H1 (cell line): ENCODE data around the gene HRH2. TPM values are rescaled to one million over a fixed set of nuclear protein-coding genes. Genes with fewer than 3 reads are reported as not detected.

Experiments used
- CTCF ChIA-PET: fragments of 300-600 bp; sonication (Branson Sonifier 250); formaldehyde crosslinking; loops from one replicate; lab custom pipeline; 2021; ENCODE audit not compliant: partially characterized antibody; lab: Charles Lee
- POLR2A ChIA-PET: fragments of 300-600 bp; sonication (Branson Sonifier 250); formaldehyde crosslinking; loops from one replicate; lab custom pipeline; 2021; ENCODE audit warnings: inconsistent platforms; ENCODE audit not compliant: partially characterized antibody; lab: Charles Lee
- DNase-seq, 2 experiments: peaks; one replicate each; pipeline versions ENCODE4 v3.0.0 to v3.0.0-alpha.2; 2010 to 2022; ENCODE audit warnings: low spot score in 2 of 2, low read depth in 1 of 2, mixed read lengths in 1 of 2
- FAIRE-seq: peaks from 2 replicates; lab custom pipeline; 2011; peaks lifted over from hg19 to GRCh38; lab: Jason Lieb, UNC
- H2AFZ ChIP-seq: 2 replicates; pipeline ENCODE4 v1.8.1; 2012; ENCODE audit warnings: low read length, inconsistent platforms
- H2AK5ac ChIP-seq: 2 replicates; pipeline ENCODE4 v1.6.1; 2013; ENCODE audit warnings: low read depth, low read length
- H2BK120ac ChIP-seq: replicated peaks from 2 replicates; pipeline ENCODE3; 2013; ENCODE audit warnings: low read depth, low read length, inconsistent platforms
- H2BK12ac ChIP-seq: 2 replicates; pipeline ENCODE4 v1.6.1; 2013; ENCODE audit warnings: low read depth, low read length
- H2BK15ac ChIP-seq: 2 replicates; pipeline ENCODE4 v1.6.1; 2013; ENCODE audit warnings: low read length
- H2BK20ac ChIP-seq: 2 replicates; pipeline ENCODE4 v1.6.1; 2013; ENCODE audit warnings: low read length
- H2BK5ac ChIP-seq: 2 replicates; pipeline ENCODE4 v1.6.1; 2013; ENCODE audit warnings: low read depth, low read length
- H3K14ac ChIP-seq: 2 replicates; pipeline ENCODE4 v1.6.1; 2013; ENCODE audit warnings: inconsistent platforms; ENCODE audit not compliant: insufficient read length
- H3K18ac ChIP-seq: 2 replicates; pipeline ENCODE4 v1.6.1; 2013; ENCODE audit warnings: low read length; ENCODE audit errors: extremely low read depth
- H3K23ac ChIP-seq: 2 replicates; pipeline ENCODE4 v1.6.1; 2013; ENCODE audit warnings: inconsistent platforms; ENCODE audit not compliant: insufficient read length
- H3K23me2 ChIP-seq: 2 replicates; pipeline ENCODE4 v1.6.1; 2013; ENCODE audit warnings: low read depth, low read length
- H3K27ac ChIP-seq: 2 replicates; pipeline ENCODE4 v1.6.1; 2011; ENCODE audit warnings: low read depth, low read length, inconsistent platforms
- H3K27me3 ChIP-seq, 4 experiments: replicated peaks in 1 of 4; 1 replicate in 1 of 4; 2 replicates in 3 of 4; pipeline versions ENCODE4 v1.6.1 to v1.8.1; 2011 to 2013; ENCODE audit warnings: low read length in 3 of 4, mild to moderate bottlenecking in 3 of 4, inconsistent platforms in 2 of 4, mixed read lengths in 2 of 4, moderate library complexity in 1 of 4; ENCODE audit not compliant: control insufficient read depth in 3 of 4, insufficient read depth in 3 of 4; ENCODE audit errors: extremely low read depth in 1 of 4
- H3K36me3 ChIP-seq, 4 experiments: 2 replicates each; pipeline versions ENCODE4 v1.6.1 to v1.8.1; 2011 to 2013; ENCODE audit warnings: mild to moderate bottlenecking in 4 of 4, low read length in 3 of 4, moderate library complexity in 2 of 4, control low read depth in 1 of 4, inconsistent platforms in 1 of 4; ENCODE audit not compliant: insufficient read depth in 4 of 4, control insufficient read depth in 2 of 4
- H3K4ac ChIP-seq: replicated peaks from 2 replicates; pipeline ENCODE3; 2013; ENCODE audit warnings: low read length, low read depth, mixed read lengths, inconsistent platforms; ENCODE audit not compliant: insufficient read length
- H3K4me1 ChIP-seq, 4 experiments: replicated peaks in 1 of 4; 1 replicate in 1 of 4; 2 replicates in 3 of 4; pipeline versions ENCODE4 v1.6.1 to v1.8.1; 2011 to 2013; ENCODE audit warnings: low read length in 3 of 4, inconsistent platforms in 2 of 4, mixed read lengths in 1 of 4; ENCODE audit not compliant: insufficient read depth in 4 of 4, control insufficient read depth in 3 of 4
- H3K4me2 ChIP-seq, 2 experiments: 2 replicates each; pipeline versions ENCODE4 v1.6.1 to v1.8.1; 2011 to 2013; ENCODE audit warnings: low read depth in 2 of 2, low read length in 2 of 2, control low read depth in 1 of 2, inconsistent platforms in 1 of 2, mild to moderate bottlenecking in 1 of 2; ENCODE audit not compliant: insufficient read depth in 1 of 2
- H3K4me3 ChIP-seq, 4 experiments: fragments of 200-600, 300-600 bp in 1 of 4; sonication (generic), shearing (Covaris generic), sonication (Bioruptor Twin) in 1 of 4; 2 replicates each; pipeline versions ENCODE4 v1.5.1 to v1.8.1; 2011 to 2016; ENCODE audit warnings: low read length in 4 of 4, low read depth in 3 of 4, control low read depth in 2 of 4, inconsistent platforms in 2 of 4, mild to moderate bottlenecking in 2 of 4, mixed read lengths in 1 of 4, moderate library complexity in 1 of 4; ENCODE audit not compliant: insufficient read depth in 2 of 4; ENCODE audit errors: extremely low read depth in 1 of 4
- H3K56ac ChIP-seq: replicated peaks from 2 replicates; pipeline ENCODE3; 2013; ENCODE audit warnings: low read depth, mild to moderate bottlenecking, mixed read lengths, low read length, inconsistent platforms; ENCODE audit not compliant: insufficient read length
- H3K79me1 ChIP-seq: 2 replicates; pipeline ENCODE4 v1.6.1; 2013; ENCODE audit warnings: low read depth, low read length, control low read depth
- H3K79me2 ChIP-seq, 2 experiments: 2 replicates each; pipeline versions ENCODE4 v1.6.1 to v1.8.1; 2012 to 2013; ENCODE audit warnings: low read length in 2 of 2, mild to moderate bottlenecking in 2 of 2, inconsistent platforms in 1 of 2; ENCODE audit not compliant: insufficient read depth in 2 of 2, control insufficient read depth in 1 of 2
- H3K9ac ChIP-seq, 4 experiments: replicated peaks in 1 of 4; 1 replicate in 1 of 4; 2 replicates in 3 of 4; pipeline versions ENCODE4 v1.6.1 to v1.8.1; 2011 to 2013; ENCODE audit warnings: low read depth in 3 of 4, low read length in 3 of 4, control low read depth in 2 of 4, mild to moderate bottlenecking in 2 of 4, moderate library complexity in 2 of 4, inconsistent platforms in 1 of 4; ENCODE audit errors: extremely low read depth in 1 of 4
- H3K9me3 ChIP-seq, 2 experiments: 2 replicates each; pipeline versions ENCODE4 v1.6.1 to v1.8.1; 2012 to 2013; ENCODE audit warnings: mild to moderate bottlenecking in 2 of 2, moderate library complexity in 2 of 2, control low read depth in 1 of 2, inconsistent platforms in 1 of 2, low read depth in 1 of 2, low read length in 1 of 2, mixed read lengths in 1 of 2; ENCODE audit not compliant: insufficient read depth in 2 of 2
- H4K20me1 ChIP-seq, 2 experiments: replicated peaks in 1 of 2; 2 replicates each; pipeline versions ENCODE3 to v1.8.1; 2011 to 2013; ENCODE audit warnings: inconsistent platforms in 2 of 2, low read length in 2 of 2, mild to moderate bottlenecking in 1 of 2; ENCODE audit not compliant: insufficient read depth in 2 of 2, control insufficient read depth in 1 of 2
- H4K5ac ChIP-seq: 2 replicates; pipeline ENCODE4 v1.6.1; 2013; ENCODE audit warnings: low read length, low read depth, mixed read lengths, inconsistent platforms; ENCODE audit not compliant: insufficient read length
- H4K8ac ChIP-seq: 2 replicates; pipeline ENCODE4 v1.8.0; 2013; ENCODE audit warnings: mild to moderate bottlenecking, moderate library complexity, low read length, inconsistent platforms; ENCODE audit not compliant: insufficient read depth; ENCODE audit errors: extremely low read depth
- H4K91ac ChIP-seq: replicated peaks from 2 replicates; pipeline ENCODE3; 2013; ENCODE audit warnings: low read length, mixed read lengths, inconsistent platforms; ENCODE audit not compliant: insufficient read length
- GTF2F1 ChIP-seq: IDR thresholded peaks from 2 replicates; pipeline ENCODE4 v1.6.1; 2012; ENCODE audit warnings: low read depth, low read length, improper control_type of control experiment, borderline replicate concordance
- POU5F1 ChIP-seq: IDR thresholded peaks from 2 replicates; pipeline ENCODE4 v1.6.1; 2011; ENCODE audit warnings: low read depth, mild to moderate bottlenecking, low read length, moderate library complexity
- WGBS, 2 experiments: shearing (Covaris generic) in 1 of 2; methylation state at CpG; one replicate each; pipeline versions ENCODE4 v1.1.6 to v1.1.7; 2013 to 2015; ENCODE audit warnings: low lambda C conversion rate in 2 of 2, mixed read lengths in 2 of 2, inconsistent platforms in 1 of 2, low coverage in 1 of 2, missing lambda C conversion rate in 1 of 2; ENCODE audit not compliant: insufficient replicate concordance in 2 of 2, insufficient coverage in 1 of 2, insufficient read length in 1 of 2; ENCODE audit errors: extremely low coverage in 1 of 2, missing lambda C conversion rate in 1 of 2; 5-methylcytosine and 5-hydroxymethylcytosine counted together
- polyA plus RNA-seq, 7 experiments: library from polyadenylated mRNA; depleted of rRNA in 3 of 7; stranded (reverse) in 5 of 7; unstranded in 2 of 7; fragments of >200 nt in 5 of 7; fragments of 200-250 nt in 2 of 7; gene quantifications; 1 replicate in 5 of 7; 2 replicates in 1 of 7; 4 replicates in 1 of 7; pipeline versions ENCODE4 v1.2.1 to v1.2.3, GENCODE V29; 2011 to 2013; ENCODE audit warnings: missing spikeins in 2 of 7, mixed read lengths in 2 of 7
- total RNA-seq: library from RNA; stranded (reverse); fragmentation: NEBNext Ultra II Directional; extraction: Animal tissue kit (Norgen Biotek cat#: 25700); gene quantifications from 2 replicates; pipeline ENCODE4 v1.2.1, GENCODE V29; 2021

Gene HRH2
- total and polyA plus RNA-seq, 2 of the 8 experiments (the other 6 are each of a cell fraction or from before 2014, with no cell fraction given) = 7.8 to 8.1 TPM

- Histone ChIP-seq H3K36me3 (no peaks in the 10 kb centered on the region), H4K8ac (no peak overlapping the region), H3K14ac (no peak overlapping the region), H2BK12ac (no peak overlapping the region; the same call in 1 of the 2 replicates), H3K79me1 (no peaks in the 10 kb centered on the region), H2BK15ac (no peak overlapping the region), H3K4me2 (no peak overlapping the region), H3K18ac (no peak overlapping the region), H3K23me2 (peaks cover 5% of the 10 kb centered on the region; the same call in 1 of the 2 replicates), H4K91ac (no peak overlapping the region), H2AK5ac (no peak overlapping the region), H3K27ac (no peak overlapping the region), H2BK5ac (no peak overlapping the region; the same call in 1 of the 2 replicates), H3K56ac (no peak overlapping the region), H3K4me3 (no peak overlapping the region), H3K4me1 (peaks cover 0 to 7% (median 3%) of the 10 kb centered on the region in 4 experiments; a peak in 5 of 7 replicates), H4K5ac (no peak overlapping the region), H3K4ac (no peak overlapping the region), H2AFZ (no peak overlapping the region), H3K9me3 (peaks cover 11 to 21% of the 10 kb centered on the region in 2 experiments), H3K27me3 (no peaks in the 10 kb centered on the region), H2BK20ac (no peak overlapping the region), H2BK120ac (no peak overlapping the region), H3K9ac (no peak overlapping the region), H4K20me1 (no peaks in the 10 kb centered on the region), H3K79me2 (no peaks in the 10 kb centered on the region), H3K23ac (no peak overlapping the region)
- WGBS, 2 experiments = 83% methylated on average over 1 of the region's 1 CpG; no CpG with 5 or more reads in 1 of the 2 experiments
- ChIA-PET CTCF (interaction anchor here (1.0 to 1.6 kb wide), 5 partner anchors 43 to 88 kb away, joined by 3 to 7 read pairs (median 3); no protein-coding TSS in a partner anchor), POLR2A (interaction anchor here (1.8 kb wide), 1 partner anchor 73 kb away, joined by 4 read pairs; no protein-coding TSS in a partner anchor)
- FAIRE-seq = no peak
- TF ChIP-seq GTF2F1 (no peak), POU5F1 (0 out of 2 replicates have a peak, but pooled peaks have one; percentile 33)
- no peak for DNase-seq
Measured at GRCh38 chr5:175621971-175622370, 35.9 kb upstream of the HRH2 start.
